ENCODE data around the gene PFKFB4.
"Not testable (repeated sequence)": the region's sequence is repeated elsewhere in the genome, so short reads cannot be mapped to it uniquely, and the experiment has no call there.

PFKFB4 gene

DNA sequence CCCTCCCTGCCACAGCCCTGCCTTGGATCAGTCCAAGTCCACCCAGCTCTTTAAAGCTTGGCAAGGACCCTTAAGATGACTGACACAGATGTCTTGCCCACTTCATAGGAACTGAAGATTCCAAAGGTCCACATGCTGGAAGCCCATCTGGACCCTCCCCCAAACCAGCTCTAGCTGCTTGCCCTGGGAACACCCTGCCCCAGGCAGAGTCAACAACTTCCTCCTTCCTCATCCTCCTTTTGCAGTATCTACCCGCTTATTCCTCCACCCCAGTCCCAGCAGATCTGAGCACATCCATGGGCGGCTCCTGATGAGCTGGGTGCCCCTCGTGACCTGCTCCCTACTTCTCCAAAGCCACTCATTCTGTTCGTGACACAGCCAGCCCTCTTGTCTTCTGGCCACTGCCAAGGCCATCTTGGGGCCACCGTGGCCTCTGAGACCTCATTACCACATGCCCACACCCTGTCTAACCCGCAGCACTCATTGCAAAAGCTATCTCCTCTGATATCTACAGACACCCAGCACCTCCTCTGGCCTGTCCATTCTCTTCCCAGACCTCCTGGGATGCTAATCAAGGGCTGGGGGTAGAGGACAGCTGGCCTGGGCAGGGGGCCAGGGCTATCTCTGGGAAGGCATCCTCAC is 2.0 kb upstream of the PFKFB4 start:
- no peak for DNase-seq (ENCODE audit: low read depth)

DNA sequence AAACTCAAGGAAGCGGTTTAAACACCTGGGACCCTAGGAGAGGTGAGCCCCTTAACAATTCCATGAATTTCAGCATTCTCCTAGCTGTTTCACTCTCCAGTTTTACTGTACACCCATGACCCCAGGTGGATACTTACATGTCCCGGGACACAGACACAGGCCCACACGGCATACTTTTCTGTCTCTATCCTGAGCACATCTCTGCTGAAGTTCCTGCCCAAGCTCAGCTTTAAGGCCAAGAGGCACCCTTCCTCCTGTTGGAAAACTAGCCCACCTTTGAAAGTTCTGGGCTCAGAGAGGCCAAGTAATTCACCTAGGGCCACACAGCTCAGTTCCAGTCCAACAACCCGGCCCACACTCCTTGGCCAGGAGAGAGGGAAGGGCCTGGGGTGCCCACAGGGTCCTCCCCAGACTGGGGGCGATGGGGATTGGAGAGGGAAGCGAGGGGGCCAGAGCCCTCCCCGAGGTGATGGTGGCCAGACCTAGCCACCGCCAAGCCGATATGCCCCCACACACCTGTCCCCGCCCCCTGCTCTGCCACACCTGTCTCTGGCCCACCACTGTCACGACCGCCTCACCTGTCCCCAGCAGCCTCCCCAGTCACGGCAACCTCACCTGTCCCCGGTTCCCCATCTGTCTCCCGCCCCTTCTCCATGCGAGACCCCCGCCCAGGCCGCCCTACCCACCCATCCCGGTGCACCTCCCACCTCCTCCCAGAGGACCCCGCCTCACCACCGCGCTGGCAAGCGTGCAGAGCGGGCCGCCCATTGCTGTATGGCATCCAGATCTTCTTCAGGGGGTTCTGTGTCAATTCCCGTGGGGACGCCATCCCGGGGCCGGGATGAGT is 431 bp downstream of the PFKFB4 start:
- DNase-seq (ENCODE audit: low read depth) = no peak

- no peak for DNase-seq (ENCODE audit: low read depth)
Observed at GRCh38 chr3:48555231-48555948, 1.2 kb downstream of the PFKFB4 start.

GRCh38 chr3:48553886-48554845 is 2.4 kb downstream of the PFKFB4 start:
- no peak for DNase-seq (ENCODE audit: low read depth)

GRCh38 chr3:48553361-48553760 is 3.2 kb downstream of the PFKFB4 start:
- no peak for DNase-seq (ENCODE audit: low read depth)

DNA sequence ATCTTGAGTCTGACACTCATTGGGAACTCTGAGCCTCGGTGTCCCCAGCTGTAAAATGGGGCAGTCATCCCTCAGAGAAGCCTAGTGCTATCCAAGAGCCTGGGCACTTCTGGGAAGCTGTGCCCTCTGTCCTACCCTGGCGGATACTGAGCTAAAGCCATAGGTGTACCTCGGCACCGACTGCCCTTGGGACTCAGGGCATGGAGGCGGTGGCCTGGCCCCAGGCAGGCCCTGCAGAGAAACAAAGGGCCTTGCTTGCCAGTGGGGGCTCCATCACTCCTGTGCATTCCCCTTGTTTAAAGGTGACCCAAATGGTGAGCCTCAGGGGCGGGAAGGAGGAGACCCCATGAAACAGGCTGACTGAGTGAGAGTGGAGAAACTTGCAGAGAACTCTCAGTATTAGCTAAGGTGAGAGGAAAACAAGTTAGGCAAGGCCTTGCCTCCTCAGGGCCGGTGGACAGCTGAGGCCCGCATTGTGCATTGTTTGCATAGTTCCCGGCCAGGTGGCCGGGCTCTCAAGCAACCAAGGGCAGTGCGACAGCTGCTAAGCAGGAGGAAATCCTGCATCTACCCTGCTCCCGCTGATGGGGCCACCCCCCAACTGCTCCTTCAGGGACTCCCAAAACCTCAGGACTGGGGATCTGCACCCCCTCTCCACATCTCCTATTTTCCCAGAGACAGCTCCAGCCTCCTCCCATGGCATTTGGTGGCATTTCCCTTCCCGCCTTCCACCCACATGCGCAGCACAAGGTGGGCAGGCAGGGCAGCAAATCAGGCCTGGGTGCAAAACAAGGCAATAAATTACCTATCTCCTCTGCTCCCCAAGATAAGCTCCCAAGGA is 4.3 kb downstream of the PFKFB4 start:
- DNase-seq (ENCODE audit: low read depth) = no peak

DNA sequence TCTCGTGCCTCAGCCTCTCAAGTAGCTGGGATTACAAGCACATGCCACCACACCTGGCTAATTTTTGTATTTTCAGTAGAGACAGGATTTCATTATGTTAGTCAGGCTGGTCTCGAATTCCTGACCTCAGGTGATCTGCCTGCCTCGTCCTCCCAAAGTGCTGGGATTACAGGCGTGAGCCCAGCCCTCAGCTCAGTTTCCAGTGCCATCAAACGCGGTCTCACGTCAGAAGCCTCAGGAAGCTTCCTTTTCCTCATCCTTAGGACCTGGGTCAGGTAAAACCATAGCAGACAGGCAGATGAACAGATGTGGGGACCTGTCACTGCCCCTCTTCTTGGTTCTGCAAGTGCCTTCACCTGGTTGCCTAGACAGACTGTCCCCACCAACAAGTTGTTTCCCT is 5.0 kb downstream of the PFKFB4 start:
- not testable (repeated sequence) for DNase-seq (ENCODE audit: low read depth)

GRCh38 chr3:48548729-48549705 is 7.6 kb downstream of the PFKFB4 start:
- peak; percentile 57 for DNase-seq (ENCODE audit: low read depth)

- DNase-seq (ENCODE audit: low read depth) = no peak
Observed at GRCh38 chr3:48548126-48548525, 8.5 kb downstream of the PFKFB4 start.

- DNase-seq (ENCODE audit: low read depth) = no peak
Observed at GRCh38 chr3:48546203-48546829, 10.3 kb downstream of the PFKFB4 start.

DNA sequence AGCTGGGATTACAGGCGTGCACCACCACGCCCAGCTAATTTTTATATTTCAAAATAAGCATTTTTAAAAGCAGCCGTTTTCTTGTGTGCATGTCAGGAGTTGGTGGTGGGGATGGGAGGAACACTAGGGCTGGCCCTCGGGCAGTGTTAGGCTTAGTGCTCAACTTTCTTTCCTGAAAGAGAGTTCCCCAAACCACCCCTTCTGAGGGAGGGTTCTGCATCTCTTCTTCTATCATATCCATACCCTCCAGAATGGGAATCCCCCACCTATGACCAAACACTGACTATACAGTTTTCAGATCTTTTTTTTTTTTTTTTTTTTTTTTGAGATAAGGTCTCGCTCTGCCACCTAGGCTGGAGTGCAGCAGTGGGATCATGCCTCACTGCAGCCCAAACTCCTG is 12.5 kb downstream of the PFKFB4 start:
- DNase-seq (ENCODE audit: low read depth) = no peak

GRCh38 chr3:48543271-48543866 is 13.2 kb downstream of the PFKFB4 start:
- DNase-seq (ENCODE audit: low read depth) = no peak

GRCh38 chr3:48538451-48538850 is 18.2 kb downstream of the PFKFB4 start:
- no peak for DNase-seq (ENCODE audit: low read depth)

DNA sequence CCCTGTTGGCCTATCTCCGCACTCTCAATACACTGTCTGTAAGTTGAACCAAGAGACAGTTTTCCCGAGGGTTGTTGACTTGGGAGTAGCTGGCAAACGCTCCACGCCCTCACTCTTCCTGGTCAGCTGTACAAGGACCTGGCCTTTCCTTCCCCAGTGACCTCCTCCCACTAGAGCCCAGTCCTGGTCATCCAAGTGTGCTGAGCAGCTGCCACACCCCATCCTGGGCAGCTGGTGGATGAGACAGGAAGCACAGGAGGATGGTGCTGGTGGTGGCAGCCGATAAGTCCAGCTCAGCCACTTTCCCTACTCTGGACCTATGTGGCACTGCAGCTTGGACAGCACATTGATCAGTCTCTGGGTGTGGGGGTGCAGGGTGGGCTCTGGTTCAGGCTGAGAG is 19.8 kb downstream of the PFKFB4 start:
- no peak for DNase-seq (ENCODE audit: low read depth)

DNA sequence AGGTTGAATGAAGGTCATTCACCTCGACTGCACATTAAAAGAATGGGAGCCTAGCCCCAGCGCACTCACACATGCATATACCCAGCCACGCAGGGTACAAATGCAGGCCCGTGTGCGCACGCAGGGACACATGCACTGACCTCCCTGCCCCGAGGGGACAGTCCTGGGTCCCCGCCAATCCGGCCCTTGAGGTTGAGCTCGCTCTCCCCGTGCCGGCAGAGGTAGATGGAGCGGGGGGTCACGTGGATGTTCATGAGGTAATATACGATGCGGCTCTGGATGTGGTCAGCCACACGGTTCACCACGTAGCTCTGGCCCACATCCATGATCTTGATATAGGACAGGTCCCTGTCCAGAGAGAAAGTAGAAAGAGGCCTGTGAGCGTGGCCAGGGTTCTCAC is 20.5 kb downstream of the PFKFB4 start:
- no peak for DNase-seq (ENCODE audit: low read depth)

- no peak for DNase-seq (ENCODE audit: low read depth)
Observed at GRCh38 chr3:48535578-48535977, 21.0 kb downstream of the PFKFB4 start.

- no peak for DNase-seq (ENCODE audit: low read depth)
Observed at GRCh38 chr3:48532977-48533337, 23.6 kb downstream of the PFKFB4 start.

DNA sequence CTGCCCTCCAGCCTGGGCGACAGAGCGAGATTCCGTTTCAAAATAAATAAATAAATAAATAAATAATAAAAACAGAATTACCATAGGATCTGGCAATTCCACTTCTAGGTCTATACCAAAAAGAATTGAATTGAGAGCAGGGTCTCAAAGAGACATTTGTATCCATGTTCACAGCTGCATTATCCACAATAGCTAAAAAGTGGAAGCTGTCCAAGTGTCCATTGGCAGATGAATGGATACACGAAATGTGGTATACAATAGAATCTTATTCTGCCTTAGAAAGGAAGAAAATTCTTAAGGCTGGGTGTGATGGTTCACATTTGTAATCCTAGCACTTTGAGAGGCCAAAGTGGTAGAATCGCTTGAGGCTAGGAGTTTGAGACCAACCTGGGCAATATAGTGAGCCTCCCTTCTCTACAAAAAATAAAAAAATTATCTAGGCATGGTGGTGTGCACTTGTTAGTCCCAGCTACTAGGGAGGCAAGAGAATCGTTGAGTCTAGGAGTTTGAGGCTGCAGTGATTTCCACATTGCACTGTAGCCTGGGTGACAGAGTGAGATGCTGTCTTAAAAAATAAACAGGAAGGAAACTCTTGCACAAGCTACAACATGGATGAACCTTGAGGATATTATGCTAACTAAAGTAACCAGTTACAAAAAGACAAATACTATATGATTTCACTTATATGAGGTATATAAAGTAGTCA is 24.2 kb downstream of the PFKFB4 start:
- no peak for DNase-seq (ENCODE audit: low read depth)
